GM12878 (cell line): ENCODE data around the gene CXCR6. TPM values are rescaled to one million over a fixed set of nuclear protein-coding genes. Genes with fewer than 3 reads are reported as not detected.

Experiments used
- ATAC-seq: fragments of 200-7000 bp; cut with Tn5 transposase; 3 replicates; pipeline ENCODE4 v1.9.1; 2020; ENCODE audit warnings: mild to moderate bottlenecking, moderate library complexity
- BruUV-seq: library from RNA; stranded (reverse); fragments of 400-500 nt; replicated peaks from 2 replicates; lab custom pipeline; 2021; lab: Mats Ljungman, UMichigan
- CTCF ChIA-PET: fragments of 300-600 bp; sonication (Branson Sonifier 250); formaldehyde crosslinking; extraction: SDS; loops from one replicate; lab custom pipeline; 2021; ENCODE audit warnings: inconsistent platforms; lab: Yijun Ruan, JAX
- POLR2A ChIA-PET: fragments of 350-600 bp; formaldehyde crosslinking; extraction: SDS; loops from one replicate; lab custom pipeline; 2021; ENCODE audit warnings: inconsistent platforms; lab: Charles Lee
- RAD21 ChIA-PET: fragments of 300-600 bp; sonication (Branson Sonifier 250); formaldehyde crosslinking; loops from one replicate; lab custom pipeline; 2023; ENCODE audit warnings: antibody characterized with exemption; ENCODE audit not compliant: unreplicated experiment; lab: Charles Lee
- SMC1A ChIA-PET: fragments of 300-600 bp; sonication (Branson Sonifier 250); formaldehyde crosslinking; loops from one replicate; lab custom pipeline; 2023; ENCODE audit not compliant: unreplicated experiment, uncharacterized antibody; lab: Charles Lee
- DNase-seq: peaks from one replicate; pipeline ENCODE4 v3.0.0-alpha.2; 2011; ENCODE audit warnings: low read depth, low spot score
- FAIRE-seq: peaks from 3 replicates; lab custom pipeline; 2011; peaks lifted over from hg19 to GRCh38; lab: Jason Lieb, UNC
- H2AFZ ChIP-seq: 2 replicates; pipeline ENCODE4 v1.6.0; 2011; ENCODE audit warnings: low read depth, low read length, control low read depth; ENCODE audit not compliant: control insufficient read depth
- H3K27ac ChIP-seq: 2 replicates; pipeline ENCODE4 v1.5.1; 2011; ENCODE audit warnings: control low read depth; ENCODE audit not compliant: control insufficient read depth, insufficient read depth
- H3K27me3 ChIP-seq, 2 experiments: replicated peaks in 1 of 2; 2 replicates each; pipeline versions ENCODE4 v1.6.0 to v1.6.1; 2011; ENCODE audit warnings: low read length in 1 of 2; ENCODE audit not compliant: control insufficient read depth in 2 of 2, insufficient read depth in 2 of 2
- H3K36me3 ChIP-seq, 2 experiments: 2 replicates each; pipeline ENCODE4 v1.5.1; 2011; ENCODE audit warnings: low read length in 1 of 2; ENCODE audit not compliant: control insufficient read depth in 2 of 2, insufficient read depth in 2 of 2
- H3K4me1 ChIP-seq: 2 replicates; pipeline ENCODE4 v1.6.1; 2011; ENCODE audit warnings: mild to moderate bottlenecking, low read length, moderate library complexity, mixed read lengths; ENCODE audit not compliant: control insufficient read depth, insufficient read depth
- H3K4me2 ChIP-seq: 2 replicates; pipeline ENCODE4 v1.6.0; 2011; ENCODE audit warnings: control low read depth; ENCODE audit not compliant: control insufficient read depth, insufficient read depth
- H3K4me3 ChIP-seq: fragments of 200-600 bp; sonication (generic); 2 replicates; pipeline ENCODE4 v1.5.1; 2016
- H3K79me2 ChIP-seq: 2 replicates; pipeline ENCODE4 v1.6.0; 2011; ENCODE audit warnings: low read length; ENCODE audit not compliant: control insufficient read depth, insufficient read depth
- H3K9ac ChIP-seq: 2 replicates; pipeline ENCODE4 v1.8.0; 2011; ENCODE audit warnings: low read length, control low read depth, mixed read lengths; ENCODE audit not compliant: control insufficient read depth, insufficient read depth
- H3K9me3 ChIP-seq: replicated peaks from 3 replicates; pipeline ENCODE4 v1.5.1; 2011; ENCODE audit warnings: mild to moderate bottlenecking, low read length; ENCODE audit not compliant: control insufficient read depth, insufficient read depth
- H4K20me1 ChIP-seq: 2 replicates; pipeline ENCODE4 v1.6.0; 2011; ENCODE audit not compliant: control insufficient read depth, insufficient read depth
- CREM ChIP-seq: IDR thresholded peaks from 2 replicates; pipeline ENCODE4 v1.6.1; 2014; ENCODE audit warnings: antibody characterized with exemption, low read depth
- MLLT1 ChIP-seq: fragments of 450-650 bp; IDR thresholded peaks from 2 replicates; pipeline ENCODE4 v1.6.1; 2016; ENCODE audit warnings: mild to moderate bottlenecking
- PBX3 ChIP-seq: IDR thresholded peaks from 2 replicates; pipeline ENCODE4 v1.6.1; 2011; ENCODE audit warnings: mild to moderate bottlenecking, low read depth, low read length, moderate library complexity; ENCODE audit not compliant: insufficient replicate concordance
- PRDM15 ChIP-seq: fragments of 450-650 bp; formaldehyde crosslinking; IDR thresholded peaks from 2 replicates; pipeline ENCODE4 v1.4.0; 2020; ENCODE audit warnings: mild to moderate bottlenecking, moderate library complexity
- RCOR1 ChIP-seq: conservative IDR thresholded peaks from 2 replicates; pipeline ENCODE4 v1.6.1; 2012; ENCODE audit warnings: low read depth, low read length, improper control_type of control experiment
- RUNX3 ChIP-seq: IDR thresholded peaks from 2 replicates; pipeline ENCODE4 v1.6.1; 2012; ENCODE audit warnings: low read length, inconsistent platforms
- SMAD1 ChIP-seq: fragments of 450-650 bp; IDR thresholded peaks from 2 replicates; pipeline ENCODE4 v1.6.1; 2018; ENCODE audit warnings: mild to moderate bottlenecking, low read depth; ENCODE audit not compliant: partially characterized antibody
- SPI1 ChIP-seq: IDR thresholded peaks from 2 replicates; pipeline ENCODE4 v1.6.1; 2011; ENCODE audit warnings: low read depth, mild to moderate bottlenecking, low read length, moderate library complexity, borderline replicate concordance; ENCODE audit not compliant: insufficient read depth
- USF2 ChIP-seq: IDR thresholded peaks from 2 replicates; pipeline ENCODE4 v1.6.1; 2011; ENCODE audit warnings: low read depth, low read length, improper control_type of control experiment, borderline replicate concordance
- ZBTB4 ChIP-seq: fragments of 450-650 bp; formaldehyde crosslinking; IDR thresholded peaks from 2 replicates; pipeline ENCODE4 v1.4.0; 2022; ENCODE audit warnings: mild to moderate bottlenecking, moderate library complexity
- WGBS: methylation state at CpG from one replicate; pipeline ENCODE4 v1.1.6; 2016; ENCODE audit warnings: low lambda C conversion rate; ENCODE audit not compliant: insufficient replicate concordance, insufficient coverage; ENCODE audit errors: missing lambda C conversion rate; 5-methylcytosine and 5-hydroxymethylcytosine counted together
- in situ Hi-C: fragments of 300-500 bp; cut with MboI; formaldehyde crosslinking; loops from 9 replicates; pipeline ENCODE4 v1.14.3; 2018; ENCODE audit warnings: mixed read lengths
- intact Hi-C: fragments of 100-400 bp; cut with micrococcal nuclease; formaldehyde crosslinking; loops from one replicate; pipeline ENCODE4 v1.14.2; 2022; ENCODE audit not compliant: unreplicated experiment
- polyA plus RNA-seq, 11 experiments: library from polyadenylated mRNA; depleted of rRNA in 4 of 11; unstranded in 6 of 11; stranded (reverse) in 5 of 11; fragments of >200 nt; fragmentation: Nextera tagmentation in 4 of 11; fragmentation: Illumina TruSeq in 1 of 11; extraction: Ambion mirVana in 4 of 11; extraction: Trizol in 1 of 11; gene quantifications; 1 replicate in 1 of 11; 2 replicates in 10 of 11; pipeline versions ENCODE4 v1.2.1 to v1.2.3, GENCODE V29; 2011 to 2016; ENCODE audit warnings: inconsistent platforms in 2 of 11, missing spikeins in 2 of 11, low read depth in 1 of 11
- total RNA-seq, 4 experiments: library from RNA; depleted of rRNA in 3 of 4; stranded (reverse); fragments of >200 nt in 3 of 4; fragmentation: Illumina TruSeq in 1 of 4; extraction: Trizol in 1 of 4; gene quantifications; 2 replicates each; pipeline versions ENCODE4 v1.2.1 to v1.2.3, GENCODE V29; 2013 to 2021

CXCR6 gene
- total and polyA plus RNA-seq, 10 of the 15 experiments (the other 5 are each of a cell fraction or from before 2014, with no cell fraction given) = 0.04 to 0.20 (median 0.12) TPM; not detected in 5

GRCh38 chr3:45911511-45912226 is 31.6 kb upstream of the CXCR6 start:
- H4K20me1 ChIP-seq = no peaks in the 10 kb centered on the region
- DNase-seq = no peak
- in situ Hi-C loops = loop anchor here (5.0 kb wide), 1 partner anchor 49 kb away; no protein-coding TSS in a partner anchor
- no peak overlapping the region for H3K9ac ChIP-seq
- no peak overlapping the region for H3K27ac ChIP-seq
- RAD21 ChIA-PET = interaction anchor here (1.1 to 11.1 kb wide), 13 partner anchors 9 to 151 kb away, joined by 3 to 229 read pairs (median 6); partner anchors contain the start of genes CCR9 and LZTFL1
- peaks cover 3% of the 10 kb centered on the region; the same call in 2 of the 3 replicates for H3K9me3 ChIP-seq
- BruUV-seq = TSS peak; percentile 34
- peaks cover 0 to 2% of the 10 kb centered on the region in 2 experiments; a peak in 2 of 4 replicates for H3K36me3 ChIP-seq
- H3K4me2 ChIP-seq = no peak overlapping the region
- no peak for FAIRE-seq
- H3K4me1 ChIP-seq = peaks cover 21% of the 10 kb centered on the region
- no peak overlapping the region; the same call in 1 of the 2 replicates for H3K4me3 ChIP-seq
- intact Hi-C loops = no loop called here
- H2AFZ ChIP-seq = no peak overlapping the region
- H3K27me3 ChIP-seq = peaks cover 0 to 2% of the 10 kb centered on the region in 2 experiments; a peak in 1 of 4 replicates
- H3K79me2 ChIP-seq = no peaks in the 10 kb centered on the region
- SMC1A ChIA-PET = interaction anchor here (0.6 to 11.8 kb wide), 18 partner anchors 9 to 314 kb away, joined by 3 to 199 read pairs (median 7); partner anchors contain the start of genes CCR9 and LZTFL1
- ATAC-seq = no peak
- CTCF ChIA-PET = interaction anchor here (0.8 to 8.5 kb wide), 9 partner anchors 10 to 167 kb away, joined by 3 to 67 read pairs (median 8); no protein-coding TSS in a partner anchor
- 95% methylated on average over 11 of the region's 11 CpGs for WGBS
- POLR2A ChIA-PET = interaction anchor here (0.7 to 6.4 kb wide), 13 partner anchors 9 to 58 kb away, joined by 3 to 41 read pairs (median 6); no protein-coding TSS in a partner anchor
- TF ChIP-seq MLLT1 = peak; percentile 91
- TF ChIP-seq RUNX3 = no peak
- TF ChIP-seq SMAD1 = no peak
- 0 out of 2 replicates have a peak, but pooled peaks have one; percentile 8 for TF ChIP-seq CREM
- TF ChIP-seq USF2 = no peak
- TF ChIP-seq PRDM15 = no peak
- no peak for TF ChIP-seq RCOR1
- TF ChIP-seq SPI1 = peak; percentile 38; the same call in 1 of the 2 replicates
- TF ChIP-seq ZBTB4 (CRISPR knock-in tag) = no peak
- TF ChIP-seq PBX3 = no peak
